Measurements from ENCODE around the gene TPCN2. TPM values are rescaled to one million over a fixed set of nuclear protein-coding genes. Genes with fewer than 3 reads are reported as not detected.

The TPCN2 gene
- total RNA-seq, 2 donors from 2014 or later, result 14.5 to 21.1 TPM

GRCh38 chr11:69012092-69013008, 36.4 kb upstream of the TPCN2 start:
- intact Hi-C loops (cut with DNase I), result no loop called here
- Histone ChIP-seq H3K9ac (ENCODE audit: low read depth in 2 of 2, low read length in 2 of 2) (peak overlapping the region; percentile 78 to 81), H3K27me3 (peaks cover 19% of the 10 kb centered on the region), H3K36me3 (no peaks in the 10 kb centered on the region), H3K9me3 (no peaks in the 10 kb centered on the region), H3K27ac (peak overlapping the region; percentile 82), H3K4me3 (peak overlapping the region; percentile 31), H3K4me1 (peaks cover 10% of the 10 kb centered on the region)
- TF ChIP-seq CTCF (IDR thresholded peaks at IDR 0.05), result no peak
- DNase-seq, result no peak

GRCh38 chr11:69013009-69013951, 35.5 kb upstream of the TPCN2 start, which contains the start of gene MRGPRF:
TSS of gene MRGPRF (minus strand) at chr11:69013246. CDS start at chr11:69009901, 3,345 bp downstream.
- no peak for TF ChIP-seq CTCF (IDR thresholded peaks at IDR 0.05)

GRCh38 chr11:69014084-69014851, 34.5 kb upstream of the TPCN2 start:
- H3K36me3 ChIP-seq, result no peaks in the 10 kb centered on the region
- peak; percentile 49 for DNase-seq
- H3K27me3 ChIP-seq, result peaks cover 19% of the 10 kb centered on the region
- no peak for TF ChIP-seq CTCF (IDR thresholded peaks at IDR 0.05)
- H3K9ac ChIP-seq (ENCODE audit: low read depth in 2 of 2, low read length in 2 of 2), result peak overlapping the region; percentile 43 to 58
- intact Hi-C loops (cut with DNase I), result no loop called here
- H3K9me3 ChIP-seq, result no peaks in the 10 kb centered on the region
- peaks cover 7% of the 10 kb centered on the region for H3K4me1 ChIP-seq
- H3K27ac ChIP-seq, result peak overlapping the region; percentile 82
- no peak overlapping the region for H3K4me3 ChIP-seq

More at GRCh38 chr11:69013009-69013951, 35.5 kb upstream of the TPCN2 start, which contains the start of gene MRGPRF:
- DNase-seq, result peak; percentile 81
- no peaks in the 10 kb centered on the region for H3K9me3 ChIP-seq
- no peaks in the 10 kb centered on the region for H3K36me3 ChIP-seq
- H3K27me3 ChIP-seq, result peaks cover 19% of the 10 kb centered on the region
- peak within 1 kb of the TSS; percentile 78 to 81 for H3K9ac ChIP-seq (ENCODE audit: low read depth in 2 of 2, low read length in 2 of 2)
- peak within 1 kb of the TSS; percentile 82 for H3K27ac ChIP-seq
- intact Hi-C loops (cut with DNase I), result no loop called here
- peak within 1 kb of the TSS; percentile 31 for H3K4me3 ChIP-seq
- H3K4me1 ChIP-seq, result peaks cover 10% of the 10 kb centered on the region

GRCh38 chr11:69014898-69015549, 33.7 kb upstream of the TPCN2 start:
- TF ChIP-seq CTCF (IDR thresholded peaks at IDR 0.05), result no peak
- H3K27me3 ChIP-seq, result peaks cover 19% of the 10 kb centered on the region
- peaks cover 7% of the 10 kb centered on the region for H3K4me1 ChIP-seq
- DNase-seq, result no peak
- peak overlapping the region; percentile 26 to 35 for H3K9ac ChIP-seq (ENCODE audit: low read depth in 2 of 2, low read length in 2 of 2)
- no peaks in the 10 kb centered on the region for H3K9me3 ChIP-seq
- H3K4me3 ChIP-seq, result no peak overlapping the region
- H3K27ac ChIP-seq, result peak overlapping the region; percentile 82
- intact Hi-C loops (cut with DNase I), result no loop called here
- H3K36me3 ChIP-seq, result no peaks in the 10 kb centered on the region

Measured in colonic mucosa (tissue), 4 donors.